ENCODE measurements around the gene RALGDS. TPM values are rescaled to one million over a fixed set of nuclear protein-coding genes. Genes with fewer than 3 reads are reported as not detected.
"Not testable (repeated sequence)": the region's sequence is repeated elsewhere in the genome, so short reads cannot be mapped to it uniquely, and the experiment has no call there.

RALGDS gene
- total RNA-seq, 1 experiment from 2014 or later: 24.8 TPM

GRCh38 chr9:133063500-133064231 lies 57.4 kb downstream of the RALGDS start:
- TF ChIP-seq EZH2 (IDR thresholded peaks at IDR 0.05; ENCODE audit: low read depth) (no peak), CTCF (conservative IDR thresholded peaks at IDR 0.05) (no peak)
- no peaks in the 10 kb centered on the region for H3K27me3 ChIP-seq (ENCODE audit: insufficient read depth, low read depth)
- DNase-seq: no peak
- intact Hi-C loops (cut with micrococcal nuclease; ENCODE audit: unreplicated experiment): no loop called here
- ChIA-PET CTCF (no interaction called here), POLR2A (ENCODE audit: unreplicated experiment) (interaction anchor here (0.6 kb wide), 1 partner anchor 13 kb away, joined by 8 read pairs; no protein-coding TSS in a partner anchor)
- no peak overlapping the region for H3K4me2 ChIP-seq
- no peaks in the 10 kb centered on the region for H4K20me1 ChIP-seq (ENCODE audit: insufficient read depth)
- H3F3A ChIP-seq (ENCODE audit: insufficient read depth, low read depth): no peaks in the 10 kb centered on the region; the same call in 1 of the 2 replicates
- no peaks in the 10 kb centered on the region for H3K9me2 ChIP-seq (ENCODE audit: insufficient read depth)
- no peak overlapping the region for H3K4me3 ChIP-seq
- no peak overlapping the region for H2AFZ ChIP-seq
- BruUV-seq (replicated peaks): no TSS peak
- no peaks in the 10 kb centered on the region for H3K79me2 ChIP-seq (ENCODE audit: low read depth)
- H3K36me3 ChIP-seq (ENCODE audit: low read depth): no peaks in the 10 kb centered on the region
- H3K4me1 ChIP-seq (replicated peaks; ENCODE audit: insufficient read depth): no peaks in the 10 kb centered on the region
- no peaks in the 10 kb centered on the region for H3K9me3 ChIP-seq (ENCODE audit: insufficient read depth, low read depth)
- H3K27ac ChIP-seq: no peak overlapping the region

- no peak for DNase-seq
- ChIA-PET POLR2A (ENCODE audit: unreplicated experiment) (no interaction called here), CTCF (no interaction called here)
- Histone ChIP-seq H4K20me1 (ENCODE audit: insufficient read depth) (no peaks in the 10 kb centered on the region), H3K9me3 (ENCODE audit: insufficient read depth, low read depth) (no peaks in the 10 kb centered on the region), H3K27me3 (ENCODE audit: insufficient read depth, low read depth) (no peaks in the 10 kb centered on the region), H3K36me3 (ENCODE audit: low read depth) (no peaks in the 10 kb centered on the region), H3K9me2 (ENCODE audit: insufficient read depth) (no peaks in the 10 kb centered on the region), H3K27ac (no peak overlapping the region), H3K4me1 (replicated peaks; ENCODE audit: insufficient read depth) (no peaks in the 10 kb centered on the region), H3K4me3 (no peak overlapping the region), H3K79me2 (ENCODE audit: low read depth) (no peaks in the 10 kb centered on the region), H3F3A (ENCODE audit: insufficient read depth, low read depth) (no peaks in the 10 kb centered on the region; the same call in 1 of the 2 replicates), H3K4me2 (no peak overlapping the region), H2AFZ (no peak overlapping the region)
- intact Hi-C loops (cut with micrococcal nuclease; ENCODE audit: unreplicated experiment): no loop called here
- TF ChIP-seq CTCF (conservative IDR thresholded peaks at IDR 0.05) (no peak), EZH2 (IDR thresholded peaks at IDR 0.05; ENCODE audit: low read depth) (no peak)
- no TSS peak for BruUV-seq (replicated peaks)
Observed at GRCh38 chr9:133063159-133063499, 57.9 kb downstream of the RALGDS start.

GRCh38 chr9:133062569-133062968 lies 58.5 kb downstream of the RALGDS start:
- H2AFZ ChIP-seq; H3K27me3 ChIP-seq (ENCODE audit: insufficient read depth, low read depth); H3K4me2 ChIP-seq; CTCF ChIA-PET; DNase-seq; H3K9me3 ChIP-seq (ENCODE audit: insufficient read depth, low read depth); H3K27ac ChIP-seq; H3K79me2 ChIP-seq (ENCODE audit: low read depth); H3K9me2 ChIP-seq (ENCODE audit: insufficient read depth); H3F3A ChIP-seq (ENCODE audit: insufficient read depth, low read depth); H3K36me3 ChIP-seq (ENCODE audit: low read depth); BruUV-seq (replicated peaks); POLR2A ChIA-PET (ENCODE audit: unreplicated experiment); H3K4me3 ChIP-seq; intact Hi-C loops (cut with micrococcal nuclease; ENCODE audit: unreplicated experiment); H4K20me1 ChIP-seq (ENCODE audit: insufficient read depth); H3K4me1 ChIP-seq (replicated peaks; ENCODE audit: insufficient read depth): not testable (repeated sequence)

- CTCF ChIA-PET; H3K9me2 ChIP-seq (ENCODE audit: insufficient read depth); H4K20me1 ChIP-seq (ENCODE audit: insufficient read depth); DNase-seq; H3K4me3 ChIP-seq; H3K27me3 ChIP-seq (ENCODE audit: insufficient read depth, low read depth); intact Hi-C loops (cut with micrococcal nuclease; ENCODE audit: unreplicated experiment); H3K36me3 ChIP-seq (ENCODE audit: low read depth); H3K27ac ChIP-seq; BruUV-seq (replicated peaks); H3F3A ChIP-seq (ENCODE audit: insufficient read depth, low read depth); H3K4me2 ChIP-seq; H3K9me3 ChIP-seq (ENCODE audit: insufficient read depth, low read depth); POLR2A ChIA-PET (ENCODE audit: unreplicated experiment); H3K4me1 ChIP-seq (replicated peaks; ENCODE audit: insufficient read depth); H2AFZ ChIP-seq; H3K79me2 ChIP-seq (ENCODE audit: low read depth): not testable (repeated sequence)
Observed at GRCh38 chr9:133061764-133062145, 59.3 kb downstream of the RALGDS start, which contains the start of gene CEL. Gene CEL, plus strand, starts transcription at chr9:133061981. Its CDS starts 22 bp downstream, at chr9:133062003.

GRCh38 chr9:133061019-133061763 lies 59.8 kb downstream of the RALGDS start:
- CTCF ChIA-PET; H3K79me2 ChIP-seq (ENCODE audit: low read depth); H3F3A ChIP-seq (ENCODE audit: insufficient read depth, low read depth); BruUV-seq (replicated peaks); H3K9me3 ChIP-seq (ENCODE audit: insufficient read depth, low read depth); H3K27ac ChIP-seq; POLR2A ChIA-PET (ENCODE audit: unreplicated experiment); H3K4me1 ChIP-seq (replicated peaks; ENCODE audit: insufficient read depth); H3K9me2 ChIP-seq (ENCODE audit: insufficient read depth); H3K4me3 ChIP-seq; intact Hi-C loops (cut with micrococcal nuclease; ENCODE audit: unreplicated experiment); H3K36me3 ChIP-seq (ENCODE audit: low read depth); H2AFZ ChIP-seq; H4K20me1 ChIP-seq (ENCODE audit: insufficient read depth); DNase-seq; H3K27me3 ChIP-seq (ENCODE audit: insufficient read depth, low read depth); H3K4me2 ChIP-seq: not testable (repeated sequence)

Data from PC-9 (cell line).